ENCODE data around the gene TMEM269.
"Not testable (repeated sequence)": the region's sequence is repeated elsewhere in the genome, so short reads cannot be mapped to it uniquely, and the experiment has no call there.

TMEM269 gene

DNA sequence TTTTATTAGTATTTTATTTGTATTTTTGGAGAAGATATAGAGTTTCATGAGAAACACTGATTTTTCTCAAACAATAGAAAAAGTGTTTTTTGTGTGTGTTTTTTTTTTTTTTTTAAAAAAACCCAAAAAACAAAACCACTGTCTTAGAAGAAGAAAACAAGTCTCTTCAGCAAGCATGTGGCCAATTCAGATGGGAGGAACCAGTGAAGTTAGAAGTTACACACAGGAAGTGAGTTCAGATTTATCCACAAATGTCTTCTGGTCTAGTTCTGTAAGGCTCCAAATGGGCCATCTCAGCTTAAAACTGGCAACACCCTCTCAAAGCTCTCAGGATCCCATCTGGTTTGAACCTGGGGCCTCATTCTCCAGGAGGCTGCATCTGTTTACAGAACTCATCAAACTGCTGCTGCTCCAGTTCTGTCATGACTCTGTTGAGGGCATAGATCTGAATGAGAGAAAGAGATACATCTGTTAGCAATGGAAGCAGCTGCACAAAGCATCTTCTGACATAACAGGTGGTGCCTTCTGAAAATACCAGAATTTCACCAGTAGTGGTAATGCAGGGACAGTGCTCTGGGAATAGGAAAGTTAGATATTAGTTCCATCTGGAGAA lies 22.4 kb downstream of the TMEM269 start:
- Histone ChIP-seq H3F3A (ENCODE audit: insufficient read depth, low read length) (no peaks in the 10 kb centered on the region), H3K36me3 (ENCODE audit: insufficient read depth, low read length) (no peaks in the 10 kb centered on the region), H3K79me2 (ENCODE audit: insufficient read depth, low read length) (no peaks in the 10 kb centered on the region), H3K9me3 (ENCODE audit: low read length) (0 out of 2 replicates have a peak, but pooled peaks cover 2% of the 10 kb centered on the region), H3K4me3 (ENCODE audit: low read depth, low read length, poor library complexity, severe bottlenecking) (no peak overlapping the region), H4K20me1 (ENCODE audit: insufficient read depth, low read length) (no peaks in the 10 kb centered on the region), H3K27ac (ENCODE audit: low read depth, low read length, poor library complexity, severe bottlenecking) (peak overlapping the region; percentile 31), H3K4me2 (ENCODE audit: low read length) (no peak overlapping the region), H3K27me3 (ENCODE audit: insufficient read depth, low read length) (no peaks in the 10 kb centered on the region), H3K4me1 (ENCODE audit: insufficient read depth, low read length, severe bottlenecking) (peaks cover 5% of the 10 kb centered on the region), H3K9me2 (ENCODE audit: low read depth, low read length) (no peaks in the 10 kb centered on the region), H3K9ac (ENCODE audit: low read length) (no peak overlapping the region), H2AFZ (ENCODE audit: low read length) (no peak overlapping the region)
- TF ChIP-seq, protein P1, sequence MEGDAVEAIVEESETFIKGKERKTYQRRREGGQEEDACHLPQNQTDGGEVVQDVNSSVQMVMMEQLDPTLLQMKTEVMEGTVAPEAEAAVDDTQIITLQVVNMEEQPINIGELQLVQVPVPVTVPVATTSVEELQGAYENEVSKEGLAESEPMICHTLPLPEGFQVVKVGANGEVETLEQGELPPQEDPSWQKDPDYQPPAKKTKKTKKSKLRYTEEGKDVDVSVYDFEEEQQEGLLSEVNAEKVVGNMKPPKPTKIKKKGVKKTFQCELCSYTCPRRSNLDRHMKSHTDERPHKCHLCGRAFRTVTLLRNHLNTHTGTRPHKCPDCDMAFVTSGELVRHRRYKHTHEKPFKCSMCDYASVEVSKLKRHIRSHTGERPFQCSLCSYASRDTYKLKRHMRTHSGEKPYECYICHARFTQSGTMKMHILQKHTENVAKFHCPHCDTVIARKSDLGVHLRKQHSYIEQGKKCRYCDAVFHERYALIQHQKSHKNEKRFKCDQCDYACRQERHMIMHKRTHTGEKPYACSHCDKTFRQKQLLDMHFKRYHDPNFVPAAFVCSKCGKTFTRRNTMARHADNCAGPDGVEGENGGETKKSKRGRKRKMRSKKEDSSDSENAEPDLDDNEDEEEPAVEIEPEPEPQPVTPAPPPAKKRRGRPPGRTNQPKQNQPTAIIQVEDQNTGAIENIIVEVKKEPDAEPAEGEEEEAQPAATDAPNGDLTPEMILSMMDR (IDR thresholded peaks at IDR 0.05; ENCODE audit: low read length): no peak
- no peak for TF ChIP-seq EZH2 (IDR thresholded peaks at IDR 0.05; ENCODE audit: borderline replicate concordance, low read length)

DNA sequence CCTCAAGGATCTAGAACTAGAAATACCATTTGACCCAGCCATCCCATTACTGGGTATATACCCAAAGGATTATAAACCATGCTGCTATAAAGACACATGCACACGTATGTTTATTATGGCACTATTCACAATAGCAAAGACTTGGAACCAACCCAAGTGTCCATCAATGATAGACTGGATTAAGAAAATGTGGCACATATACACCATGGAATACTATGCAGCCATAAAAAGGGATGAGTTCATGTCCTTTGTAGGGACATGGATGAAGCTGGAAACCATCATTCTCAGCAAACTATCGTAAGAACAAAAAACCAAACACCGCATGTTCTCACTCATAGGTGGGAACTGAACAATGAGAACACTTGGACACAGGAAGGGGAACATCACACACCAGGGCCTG lies 30.0 kb downstream of the TMEM269 start:
- H3K4me1 ChIP-seq (ENCODE audit: insufficient read depth, low read length, severe bottlenecking): peaks cover 14% of the 10 kb centered on the region
- not testable (repeated sequence) for H3K27me3 ChIP-seq (ENCODE audit: insufficient read depth, low read length); H3K79me2 ChIP-seq (ENCODE audit: insufficient read depth, low read length); H2AFZ ChIP-seq (ENCODE audit: low read length); H3K9ac ChIP-seq (ENCODE audit: low read length); H3F3A ChIP-seq (ENCODE audit: insufficient read depth, low read length); H3K9me2 ChIP-seq (ENCODE audit: low read depth, low read length); H3K4me3 ChIP-seq (ENCODE audit: low read depth, low read length, poor library complexity, severe bottlenecking); H3K27ac ChIP-seq (ENCODE audit: low read depth, low read length, poor library complexity, severe bottlenecking); H3K9me3 ChIP-seq (ENCODE audit: low read length); H3K36me3 ChIP-seq (ENCODE audit: insufficient read depth, low read length); H3K4me2 ChIP-seq (ENCODE audit: low read length); H4K20me1 ChIP-seq (ENCODE audit: insufficient read depth, low read length)

DNA sequence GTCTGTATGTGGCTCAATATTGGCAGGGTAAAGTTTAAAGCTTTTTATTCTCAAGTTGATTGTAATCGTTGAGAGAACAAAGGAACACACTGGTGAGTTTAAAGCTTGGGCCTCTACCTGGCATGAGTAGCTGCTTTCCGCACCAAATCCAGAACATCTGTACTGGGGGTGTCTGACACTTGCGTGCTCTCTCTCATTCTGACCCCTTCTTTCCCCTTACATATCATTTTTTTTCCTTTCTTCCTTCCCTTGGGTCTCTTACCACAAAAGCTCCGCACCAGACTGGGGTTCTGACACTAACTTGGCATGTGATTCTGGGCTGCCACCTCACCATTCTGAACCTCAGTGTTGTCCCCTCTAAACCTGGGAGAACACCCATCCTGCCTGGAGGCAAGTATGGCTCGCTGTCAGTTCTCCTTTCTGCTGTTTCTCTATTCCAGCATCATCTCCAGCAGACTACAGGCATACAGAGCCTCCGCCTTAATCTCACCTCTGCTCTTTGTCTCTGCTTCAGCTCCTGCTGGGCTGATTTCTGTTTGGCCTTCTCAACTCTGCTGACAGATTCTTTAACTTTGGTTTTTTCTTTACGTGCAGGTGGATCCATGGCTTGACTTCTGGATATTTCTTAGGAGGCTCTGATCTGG lies 31.3 kb downstream of the TMEM269 start:
- Histone ChIP-seq H3K27ac (ENCODE audit: low read depth, low read length, poor library complexity, severe bottlenecking) (peak overlapping the region; percentile 30), H4K20me1 (ENCODE audit: insufficient read depth, low read length) (no peaks in the 10 kb centered on the region), H3K4me3 (ENCODE audit: low read depth, low read length, poor library complexity, severe bottlenecking) (peak overlapping the region; percentile 79), H3K27me3 (ENCODE audit: insufficient read depth, low read length) (no peaks in the 10 kb centered on the region), H3K4me1 (ENCODE audit: insufficient read depth, low read length, severe bottlenecking) (peaks cover 14% of the 10 kb centered on the region), H3K4me2 (ENCODE audit: low read length) (peak overlapping the region; percentile 98), H3K9me3 (ENCODE audit: low read length) (no peaks in the 10 kb centered on the region), H3F3A (ENCODE audit: insufficient read depth, low read length) (no peaks in the 10 kb centered on the region), H3K9me2 (ENCODE audit: low read depth, low read length) (no peaks in the 10 kb centered on the region), H2AFZ (ENCODE audit: low read length) (peak overlapping the region; percentile 1; the same call in 1 of the 2 replicates), H3K9ac (ENCODE audit: low read length) (peak overlapping the region; percentile 76), H3K79me2 (ENCODE audit: insufficient read depth, low read length) (no peaks in the 10 kb centered on the region), H3K36me3 (ENCODE audit: insufficient read depth, low read length) (no peaks in the 10 kb centered on the region)
- TF ChIP-seq EZH2 (IDR thresholded peaks at IDR 0.05; ENCODE audit: borderline replicate concordance, low read length): no peak
- TF ChIP-seq, protein P1 (IDR thresholded peaks at IDR 0.05; ENCODE audit: low read length): no peak
